OCI-LY7 (cell line): ENCODE results near the gene AWAT1. TPM values are rescaled to one million over a fixed set of nuclear protein-coding genes. Genes with fewer than 3 reads are reported as not detected.
A peak's percentile ranks its signal among the peaks of the same experiment; 100 is the strongest.

Source experiments
- BruUV-seq: library from RNA; stranded (reverse); fragments of 400-500 nt; replicated peaks from 2 replicates; lab custom pipeline; 2021; lab: Mats Ljungman, UMichigan
- CTCF ChIA-PET: fragments of 300-600 bp; sonication (Branson Sonifier 250); formaldehyde crosslinking; loops from one replicate; lab custom pipeline; 2022; ENCODE audit warnings: antibody characterized with exemption; ENCODE audit not compliant: unreplicated experiment; lab: Charles Lee
- POLR2A ChIA-PET: fragments of 300-600 bp; sonication (Branson Sonifier 250); formaldehyde crosslinking; loops from one replicate; lab custom pipeline; 2022; ENCODE audit warnings: antibody characterized with exemption; lab: Charles Lee
- DNase-seq: peaks from one replicate; pipeline ENCODE4 v3.0.0-alpha.2; 2015; ENCODE audit warnings: low spot score
- H2AFZ ChIP-seq: fragments of 200-600 bp; sonication (generic), shearing (Covaris generic); 2 replicates; pipeline ENCODE4 v1.6.1; 2014; ENCODE audit warnings: mild to moderate bottlenecking, antibody characterized with exemption, low read length, moderate library complexity
- H3K27ac ChIP-seq: fragments of 200-600 bp; sonication (generic); 2 replicates; pipeline ENCODE4 v1.5.1; 2014; ENCODE audit warnings: mixed run types, low read depth, mild to moderate bottlenecking, moderate library complexity, low read length, inconsistent platforms; ENCODE audit not compliant: poor library complexity, severe bottlenecking
- H3K36me3 ChIP-seq: fragments of 200-600 bp; sonication (generic); 2 replicates; pipeline ENCODE4 v1.6.1; 2014; ENCODE audit warnings: mild to moderate bottlenecking, antibody characterized with exemption, low read length, moderate library complexity, mixed read lengths; ENCODE audit not compliant: insufficient read depth
- H3K4me1 ChIP-seq: fragments of 200-600 bp; sonication (generic); 2 replicates; pipeline ENCODE4 v1.5.1; 2014; ENCODE audit warnings: mild to moderate bottlenecking, low read length; ENCODE audit not compliant: insufficient read depth, poor library complexity, severe bottlenecking
- H3K4me2 ChIP-seq: fragments of 200-600 bp; sonication (generic); 2 replicates; pipeline ENCODE4 v1.6.1; 2014; ENCODE audit warnings: mild to moderate bottlenecking, low read length
- H3K4me3 ChIP-seq: fragments of 200-600 bp; sonication (generic); 2 replicates; pipeline ENCODE4 v1.5.1; 2014; ENCODE audit warnings: mild to moderate bottlenecking, low read depth, low read length; ENCODE audit not compliant: poor library complexity, severe bottlenecking
- H3K79me2 ChIP-seq: fragments of 200-600 bp; sonication (generic); 2 replicates; pipeline ENCODE4 v1.6.1; 2016; ENCODE audit warnings: low read depth, mild to moderate bottlenecking, low read length, moderate library complexity, mixed read lengths; ENCODE audit not compliant: insufficient read depth
- H3K9me2 ChIP-seq: fragments of 200-600 bp; sonication (generic); 2 replicates; pipeline ENCODE4 v1.6.1; 2016; ENCODE audit warnings: mild to moderate bottlenecking, low read length, mixed read lengths; ENCODE audit not compliant: insufficient read depth
- H3K9me3 ChIP-seq: fragments of 200-600 bp; sonication (generic); 2 replicates; pipeline ENCODE4 v1.6.1; 2014; ENCODE audit warnings: mild to moderate bottlenecking, mixed run types, low read length, mixed read lengths
- H4K20me1 ChIP-seq: fragments of 200-600 bp; sonication (generic); 2 replicates; pipeline ENCODE4 v1.6.1; 2014; ENCODE audit warnings: mild to moderate bottlenecking, antibody characterized with exemption, low read length, moderate library complexity, mixed read lengths; ENCODE audit not compliant: insufficient read depth
- EZH2phosphoT487 ChIP-seq: fragments of 200-600 bp; sonication (generic); IDR thresholded peaks from 2 replicates; pipeline ENCODE4 v1.6.1; 2018; ENCODE audit warnings: low read depth, borderline replicate concordance, mild to moderate bottlenecking, mixed run types, antibody characterized with exemption, low read length, moderate library complexity, mixed read lengths
- intact Hi-C: fragments of 100-400 bp; cut with micrococcal nuclease; formaldehyde crosslinking; loops from one replicate; pipeline ENCODE4 v1.10.0; 2022; ENCODE audit not compliant: unreplicated experiment
- total RNA-seq, 2 experiments: library from RNA; depleted of rRNA in 1 of 2; stranded (reverse); fragments of >200 nt in 1 of 2; shearing (Covaris generic) in 1 of 2; gene quantifications; 2 replicates each; pipeline ENCODE4 v1.2.3, GENCODE V29; 2014 to 2022
- TF ChIP-seq, protein P1 (sequence below): fragments of 200-600 bp; sonication (generic); conservative IDR thresholded peaks from 2 replicates; pipeline ENCODE4 v1.5.1; 2014; ENCODE audit warnings: mild to moderate bottlenecking, antibody characterized with exemption, low read length, moderate library complexity, mixed read lengths

AWAT1 gene
- total RNA-seq, 2 experiments from 2014 or later: not detected

DNA sequence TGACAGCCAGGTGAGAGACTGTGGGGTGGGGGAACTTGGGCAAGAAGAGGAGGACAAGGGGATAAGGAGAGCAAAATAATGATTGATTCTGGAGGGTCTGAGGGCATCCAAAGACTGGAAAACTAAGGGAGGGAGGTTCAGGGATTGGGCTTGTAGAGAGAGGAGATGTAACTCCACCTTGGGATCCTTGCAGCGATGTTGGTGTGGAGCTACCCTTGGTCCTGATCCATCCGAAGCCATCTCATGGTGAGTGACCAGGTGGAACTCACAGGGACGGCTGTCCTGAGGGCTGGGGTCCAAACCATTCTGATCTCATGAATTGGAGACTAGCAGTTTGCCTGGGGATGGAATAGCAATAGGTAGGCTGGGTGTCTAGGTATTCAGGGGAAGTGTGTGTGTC, 46.1 kb downstream of the AWAT1 start:
- intact Hi-C loops: no loop called here
- DNase-seq: no peak
- ChIA-PET POLR2A (interaction anchor here (0.6 kb wide), 1 partner anchor 72 kb away, joined by 6 read pairs; no protein-coding TSS in a partner anchor), CTCF (no interaction called here)
- Histone ChIP-seq H3K79me2 (no peaks in the 10 kb centered on the region), H2AFZ (no peak overlapping the region), H3K4me2 (no peak overlapping the region), H3K9me3 (no peaks in the 10 kb centered on the region), H3K9me2 (no peaks in the 10 kb centered on the region), H4K20me1 (no peaks in the 10 kb centered on the region), H3K4me1 (no peaks in the 10 kb centered on the region), H3K36me3 (no peaks in the 10 kb centered on the region), H3K4me3 (no peak overlapping the region), H3K27ac (no peak overlapping the region)
- TF ChIP-seq EZH2phosphoT487: no peak
- TF ChIP-seq, protein P1, sequence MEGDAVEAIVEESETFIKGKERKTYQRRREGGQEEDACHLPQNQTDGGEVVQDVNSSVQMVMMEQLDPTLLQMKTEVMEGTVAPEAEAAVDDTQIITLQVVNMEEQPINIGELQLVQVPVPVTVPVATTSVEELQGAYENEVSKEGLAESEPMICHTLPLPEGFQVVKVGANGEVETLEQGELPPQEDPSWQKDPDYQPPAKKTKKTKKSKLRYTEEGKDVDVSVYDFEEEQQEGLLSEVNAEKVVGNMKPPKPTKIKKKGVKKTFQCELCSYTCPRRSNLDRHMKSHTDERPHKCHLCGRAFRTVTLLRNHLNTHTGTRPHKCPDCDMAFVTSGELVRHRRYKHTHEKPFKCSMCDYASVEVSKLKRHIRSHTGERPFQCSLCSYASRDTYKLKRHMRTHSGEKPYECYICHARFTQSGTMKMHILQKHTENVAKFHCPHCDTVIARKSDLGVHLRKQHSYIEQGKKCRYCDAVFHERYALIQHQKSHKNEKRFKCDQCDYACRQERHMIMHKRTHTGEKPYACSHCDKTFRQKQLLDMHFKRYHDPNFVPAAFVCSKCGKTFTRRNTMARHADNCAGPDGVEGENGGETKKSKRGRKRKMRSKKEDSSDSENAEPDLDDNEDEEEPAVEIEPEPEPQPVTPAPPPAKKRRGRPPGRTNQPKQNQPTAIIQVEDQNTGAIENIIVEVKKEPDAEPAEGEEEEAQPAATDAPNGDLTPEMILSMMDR: no peak
- BruUV-seq: no TSS peak

DNA sequence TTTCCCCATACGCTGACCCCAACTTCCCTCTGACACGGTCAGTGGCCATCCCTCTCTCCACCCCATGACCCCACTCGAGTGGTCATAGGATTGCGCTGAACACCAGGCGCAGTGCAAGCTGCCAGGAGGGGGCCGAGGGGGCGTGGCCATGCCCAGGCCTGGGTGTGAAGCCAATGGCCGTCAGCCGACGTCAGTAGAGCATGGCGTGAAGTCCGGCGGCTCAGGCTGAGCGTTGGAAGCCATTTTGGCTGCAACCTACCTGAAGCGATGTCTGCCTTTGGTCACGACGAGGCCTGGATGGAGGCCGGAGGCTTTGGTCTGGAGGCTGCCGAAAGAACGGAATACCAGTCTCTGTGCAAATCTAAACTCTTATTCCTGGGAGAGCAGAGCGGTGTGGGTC, 47.5 kb downstream of the AWAT1 start, which contains the start of gene RAB41:
RAB41 (plus strand) TSS at position 222 of the 400 bp plus-strand sequence; CDS start at position 268, 46 bp downstream.
- H3K4me3 ChIP-seq: no peak within 1 kb of the TSS
- no peaks in the 10 kb centered on the region for H3K9me2 ChIP-seq
- BruUV-seq: no TSS peak
- TF ChIP-seq, protein P1: no peak
- no peak for TF ChIP-seq EZH2phosphoT487
- POLR2A ChIA-PET: no interaction called here
- CTCF ChIA-PET: no interaction called here
- intact Hi-C loops: no loop called here
- no peak for DNase-seq
- no peak within 1 kb of the TSS for H2AFZ ChIP-seq
- H3K4me2 ChIP-seq: no peak within 1 kb of the TSS
- no peaks in the 10 kb centered on the region for H3K4me1 ChIP-seq
- H3K79me2 ChIP-seq: no peaks in the 10 kb centered on the region
- H3K36me3 ChIP-seq: no peaks in the 10 kb centered on the region
- no peak within 1 kb of the TSS for H3K27ac ChIP-seq
- no peaks in the 10 kb centered on the region for H3K9me3 ChIP-seq
- no peaks in the 10 kb centered on the region for H4K20me1 ChIP-seq

DNA sequence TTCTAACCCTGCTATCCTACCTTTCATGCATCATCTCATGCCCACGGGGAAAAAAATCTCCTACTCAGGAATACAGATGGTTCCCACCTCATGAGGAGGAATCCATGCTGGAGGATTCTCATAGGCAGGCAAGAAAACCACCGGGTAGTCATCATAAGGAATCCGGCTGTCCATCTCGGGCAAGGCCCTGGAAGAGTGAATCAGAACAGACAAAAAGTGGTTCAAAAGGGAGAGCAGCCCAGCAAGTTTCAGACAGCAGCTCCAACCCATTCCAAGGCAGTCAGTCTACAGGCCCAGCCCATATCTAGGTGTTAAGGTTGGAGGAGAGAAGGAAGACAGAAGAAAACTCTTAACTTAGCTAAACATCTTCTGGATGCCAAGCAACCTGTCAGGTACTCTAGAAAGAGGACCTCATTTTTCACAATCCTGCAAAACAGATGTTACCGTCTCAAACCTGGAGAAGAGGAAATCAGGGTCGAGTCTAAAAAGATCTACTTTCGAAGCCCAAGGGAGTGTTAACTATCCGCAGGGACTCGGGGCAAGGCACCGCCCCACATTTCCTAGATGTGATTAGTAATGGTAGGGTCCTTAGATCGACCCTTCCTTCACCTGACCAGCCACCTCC, 54.8 kb downstream of the AWAT1 start:
- ChIA-PET POLR2A (interaction anchor here (0.9 kb wide), 1 partner anchor 156 kb away, joined by 3 read pairs; the partner anchor contains the start of gene IGBP1), CTCF (no interaction called here)
- Histone ChIP-seq H3K9me2 (no peaks in the 10 kb centered on the region), H3K36me3 (peaks cover 30% of the 10 kb centered on the region), H3K4me1 (peaks cover 25% of the 10 kb centered on the region), H3K4me2 (peak overlapping the region; percentile 91), H3K79me2 (peaks cover 43% of the 10 kb centered on the region), H3K9me3 (no peaks in the 10 kb centered on the region), H4K20me1 (peaks cover 5% of the 10 kb centered on the region; the same call in 1 of the 2 replicates), H2AFZ (peak overlapping the region; percentile 76; the same call in 1 of the 2 replicates), H3K27ac (peak overlapping the region; percentile 76), H3K4me3 (peak overlapping the region; percentile 90)
- intact Hi-C loops: no loop called here
- TF ChIP-seq, protein P1: no peak
- TF ChIP-seq EZH2phosphoT487: no peak
- TSS peak; percentile 67 for BruUV-seq
- no peak for DNase-seq
